GM23248 (cell line): ENCODE data around the gene PRICKLE3. TPM values are rescaled to one million over a fixed set of nuclear protein-coding genes. Genes with fewer than 3 reads are reported as not detected.
"Not testable (repeated sequence)": the region's sequence is repeated elsewhere in the genome, so short reads cannot be mapped to it uniquely, and the experiment has no call there.

ENCODE experiments used
- DNase-seq: peaks from one replicate; pipeline ENCODE4 v3.0.0-alpha.2; 2015
- H2AFZ ChIP-seq: fragments of 200-600 bp; sonication (generic); 2 replicates; pipeline ENCODE4 v1.6.1; 2016; ENCODE audit warnings: antibody characterized with exemption
- H3F3A ChIP-seq: fragments of 200-600 bp; sonication (generic); 2 replicates; pipeline ENCODE4 v1.6.1; 2016; ENCODE audit warnings: mild to moderate bottlenecking, antibody characterized with exemption, mixed run types; ENCODE audit not compliant: insufficient read depth
- H3K27ac ChIP-seq: fragments of 200-600 bp; sonication (generic); 2 replicates; pipeline ENCODE4 v1.5.1; 2016; ENCODE audit warnings: mild to moderate bottlenecking
- H3K27me3 ChIP-seq: fragments of 200-600 bp; sonication (generic); replicated peaks from 2 replicates; pipeline ENCODE4 v1.6.1; 2016; ENCODE audit warnings: mild to moderate bottlenecking; ENCODE audit not compliant: insufficient read depth
- H3K36me3 ChIP-seq: fragments of 200-600 bp; sonication (generic); 2 replicates; pipeline ENCODE4 v1.6.1; 2016; ENCODE audit warnings: low read depth, mild to moderate bottlenecking
- H3K4me1 ChIP-seq: fragments of 200-600 bp; sonication (generic); 2 replicates; pipeline ENCODE4 v1.6.1; 2016; ENCODE audit warnings: mild to moderate bottlenecking; ENCODE audit not compliant: insufficient read depth
- H3K4me2 ChIP-seq: fragments of 200-600 bp; sonication (generic); one replicate; pipeline ENCODE4 v1.6.1; 2016; ENCODE audit warnings: mild to moderate bottlenecking; ENCODE audit not compliant: unreplicated experiment
- H3K4me3 ChIP-seq: fragments of 200-600 bp; sonication (generic); 2 replicates; pipeline ENCODE4 v1.5.1; 2016; ENCODE audit warnings: mild to moderate bottlenecking
- H3K79me2 ChIP-seq: fragments of 200-600 bp; sonication (generic); 2 replicates; pipeline ENCODE4 v1.6.1; 2016; ENCODE audit warnings: mild to moderate bottlenecking; ENCODE audit not compliant: insufficient read depth
- H3K9ac ChIP-seq: fragments of 200-600 bp; sonication (generic); 2 replicates; pipeline ENCODE4 v1.6.1; 2016; ENCODE audit warnings: mild to moderate bottlenecking
- H3K9me2 ChIP-seq: fragments of 200-600 bp; sonication (generic); 2 replicates; pipeline ENCODE4 v1.6.1; 2016; ENCODE audit warnings: mixed run types, mild to moderate bottlenecking, moderate library complexity; ENCODE audit not compliant: insufficient read depth
- H3K9me3 ChIP-seq: fragments of 200-600 bp; sonication (generic); one replicate; pipeline ENCODE4 v1.6.1; 2017; ENCODE audit warnings: low read depth
- H4K20me1 ChIP-seq: fragments of 200-600 bp; sonication (generic); 2 replicates; pipeline ENCODE4 v1.6.0; 2016; ENCODE audit not compliant: insufficient read depth
- EZH2 ChIP-seq: fragments of 200-600 bp; sonication (generic); IDR thresholded peaks from 2 replicates; pipeline ENCODE4 v1.6.1; 2018; ENCODE audit warnings: antibody characterized with exemption, mild to moderate bottlenecking; ENCODE audit not compliant: insufficient read depth, poor library complexity, severe bottlenecking
- EZH2phosphoT487 ChIP-seq: fragments of 200-600 bp; sonication (generic); IDR thresholded peaks from 2 replicates; pipeline ENCODE4 v1.6.1; 2018; ENCODE audit warnings: antibody characterized with exemption, moderate library complexity, mild to moderate bottlenecking, low read depth; ENCODE audit not compliant: insufficient read depth
- WGBS, 2 experiments: methylation state at CpG; one replicate each; pipeline ENCODE4 v1.1.6; 2015 to 2017; ENCODE audit warnings: low lambda C conversion rate in 2 of 2, low coverage in 1 of 2; ENCODE audit errors: missing lambda C conversion rate in 2 of 2; 5-methylcytosine and 5-hydroxymethylcytosine counted together
- in situ Hi-C: fragments of 300-500 bp; cut with MboI; formaldehyde crosslinking; loops from 2 replicates; pipeline ENCODE4 v1.15.0; 2020
- polyA plus RNA-seq: library from polyadenylated mRNA; unstranded; fragments of >200 nt; fragmentation: Nextera tagmentation; extraction: Ambion mirVana; gene quantifications from 2 replicates; pipeline ENCODE4 v1.2.1, GENCODE V29; 2016
- small RNA-seq: library from RNA; depleted of rRNA; stranded (forward); fragments of <200 nt; gene quantifications from one replicate; pipeline ENCODE3, GENCODE V24; 2014; ENCODE audit warnings: low read depth, low replicate concordance
- total RNA-seq: library from RNA; depleted of rRNA; stranded (reverse); fragments of >200 nt; shearing (Covaris generic); gene quantifications from 2 replicates; pipeline ENCODE4 v1.2.3, GENCODE V29; 2014; rRNA removed

PRICKLE3 gene
- total and polyA plus RNA-seq, 2 experiments from 2014 or later = 5.1 to 10.8 TPM

DNA sequence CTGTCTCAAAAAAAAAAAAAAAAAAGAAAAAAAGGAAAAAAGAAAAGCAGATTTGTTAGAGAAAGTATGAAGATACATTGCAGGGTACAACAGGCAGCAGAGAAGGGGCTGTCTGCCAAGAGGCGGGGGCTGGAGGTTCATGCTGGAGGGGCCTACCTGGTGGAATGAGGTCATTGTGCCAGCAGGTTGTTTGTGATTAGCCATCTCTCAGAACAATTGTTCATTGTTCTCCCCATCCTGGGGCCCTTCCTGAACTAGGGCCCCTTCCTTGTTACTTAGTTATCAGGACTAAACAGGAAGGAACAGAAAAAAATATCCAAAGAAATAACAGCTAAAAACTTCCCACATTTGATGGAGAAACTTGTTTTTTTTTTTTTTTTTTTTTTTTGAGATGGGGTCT lies 48.7 kb downstream of the PRICKLE3 start:
- no peaks in the 10 kb centered on the region for H3K9me3 ChIP-seq
- no peaks in the 10 kb centered on the region for H3F3A ChIP-seq
- no peak overlapping the region for H3K27ac ChIP-seq
- H3K36me3 ChIP-seq = no peaks in the 10 kb centered on the region
- in situ Hi-C loops = no loop called here
- TF ChIP-seq EZH2phosphoT487 (no peak), EZH2 (no peak)
- H3K4me3 ChIP-seq = no peak overlapping the region
- H4K20me1 ChIP-seq = no peaks in the 10 kb centered on the region
- H2AFZ ChIP-seq = no peak overlapping the region
- DNase-seq = no peak
- H3K9me2 ChIP-seq = no peaks in the 10 kb centered on the region
- no peaks in the 10 kb centered on the region for H3K4me1 ChIP-seq
- no peaks in the 10 kb centered on the region for H3K27me3 ChIP-seq
- WGBS, 2 experiments = 100% methylated on average over 1 of the region's 1 CpG; no CpG with 5 or more reads in 1 of the 2 experiments
- no peak overlapping the region for H3K4me2 ChIP-seq
- no peaks in the 10 kb centered on the region for H3K79me2 ChIP-seq
- H3K9ac ChIP-seq = no peak overlapping the region

DNA sequence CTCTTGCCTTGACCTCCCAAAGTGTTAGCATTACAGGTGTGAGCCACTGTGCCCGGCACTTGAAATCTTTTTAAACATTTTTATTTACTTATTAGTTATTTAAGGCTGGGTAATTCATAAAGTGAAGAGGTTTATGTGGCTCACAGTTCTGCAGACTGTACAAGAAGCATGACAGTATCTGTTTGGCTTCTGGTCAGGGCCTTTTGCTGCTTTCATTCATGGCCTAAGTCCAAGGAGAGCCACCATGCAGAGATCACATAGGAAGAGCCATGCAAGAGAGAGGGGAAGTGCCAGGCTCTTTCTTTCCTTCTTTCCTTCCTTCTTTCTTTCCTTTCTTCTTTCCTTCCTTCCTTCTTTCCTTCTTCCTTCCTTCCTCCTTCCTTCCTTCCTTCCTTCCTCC lies 52.4 kb downstream of the PRICKLE3 start:
- TF ChIP-seq EZH2phosphoT487 = no peak
- no peak for TF ChIP-seq EZH2
- no peaks in the 10 kb centered on the region for H3K36me3 ChIP-seq
- no peak overlapping the region for H3K27ac ChIP-seq
- no peaks in the 10 kb centered on the region for H4K20me1 ChIP-seq
- H3K79me2 ChIP-seq = no peaks in the 10 kb centered on the region
- DNase-seq = no peak
- no peaks in the 10 kb centered on the region for H3K9me2 ChIP-seq
- 81 to 92% methylated on average over 1 of the region's 1 CpG for WGBS, 2 experiments
- no peaks in the 10 kb centered on the region for H3K9me3 ChIP-seq
- no peaks in the 10 kb centered on the region for H3F3A ChIP-seq
- H2AFZ ChIP-seq = no peak overlapping the region
- no peak overlapping the region for H3K4me2 ChIP-seq
- in situ Hi-C loops = no loop called here
- H3K4me1 ChIP-seq = no peaks in the 10 kb centered on the region
- H3K27me3 ChIP-seq = no peaks in the 10 kb centered on the region
- no peak overlapping the region for H3K4me3 ChIP-seq
- H3K9ac ChIP-seq = no peak overlapping the region

DNA sequence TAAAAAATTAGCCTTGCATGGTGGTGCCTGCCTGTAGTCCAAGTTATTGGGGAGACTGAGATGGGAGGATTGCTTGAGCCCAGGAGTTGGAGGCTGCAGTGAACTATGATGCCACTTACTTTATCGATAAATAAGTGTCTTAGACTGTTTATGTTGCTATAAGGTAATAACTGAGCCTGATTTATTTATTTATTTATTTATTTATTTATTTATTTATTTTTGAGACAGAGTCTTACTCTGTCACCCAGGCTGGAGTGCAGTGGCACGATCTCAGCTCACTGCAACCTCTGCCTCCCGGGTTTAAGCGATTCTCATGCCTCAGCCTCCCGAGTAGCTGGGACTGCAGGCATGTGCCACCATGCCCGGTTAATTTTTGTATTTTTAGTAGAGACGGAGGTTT lies 53.9 kb downstream of the PRICKLE3 start:
- H4K20me1 ChIP-seq, DNase-seq, H3K4me3 ChIP-seq, H3K9me3 ChIP-seq, H3F3A ChIP-seq, H3K27ac ChIP-seq, H3K27me3 ChIP-seq, H3K79me2 ChIP-seq, H3K4me1 ChIP-seq, H3K36me3 ChIP-seq, H2AFZ ChIP-seq, H3K9ac ChIP-seq, H3K4me2 ChIP-seq, in situ Hi-C loops, H3K9me2 ChIP-seq: not testable (repeated sequence)
- 92 to 93% methylated on average over 1 to 7 of the region's 7 CpGs for WGBS, 2 experiments

GRCh38 chrX:49129427-49129826 lies 56.7 kb downstream of the PRICKLE3 start:
- H3K4me2 ChIP-seq = no peak overlapping the region
- WGBS, 2 experiments = 75% methylated on average over 4 of the region's 4 CpGs
- no peaks in the 10 kb centered on the region for H3K79me2 ChIP-seq
- H3K36me3 ChIP-seq = no peaks in the 10 kb centered on the region
- H3F3A ChIP-seq = no peaks in the 10 kb centered on the region
- H2AFZ ChIP-seq = no peak overlapping the region
- H3K27me3 ChIP-seq = no peaks in the 10 kb centered on the region
- H3K9me2 ChIP-seq = no peaks in the 10 kb centered on the region
- H3K27ac ChIP-seq = no peak overlapping the region
- no peak overlapping the region for H3K9ac ChIP-seq
- no peaks in the 10 kb centered on the region for H3K4me1 ChIP-seq
- no peaks in the 10 kb centered on the region for H3K9me3 ChIP-seq
- DNase-seq = no peak
- TF ChIP-seq EZH2phosphoT487 (no peak), EZH2 (no peak)
- in situ Hi-C loops = no loop called here
- H3K4me3 ChIP-seq = no peak overlapping the region
- no peaks in the 10 kb centered on the region for H4K20me1 ChIP-seq

DNA sequence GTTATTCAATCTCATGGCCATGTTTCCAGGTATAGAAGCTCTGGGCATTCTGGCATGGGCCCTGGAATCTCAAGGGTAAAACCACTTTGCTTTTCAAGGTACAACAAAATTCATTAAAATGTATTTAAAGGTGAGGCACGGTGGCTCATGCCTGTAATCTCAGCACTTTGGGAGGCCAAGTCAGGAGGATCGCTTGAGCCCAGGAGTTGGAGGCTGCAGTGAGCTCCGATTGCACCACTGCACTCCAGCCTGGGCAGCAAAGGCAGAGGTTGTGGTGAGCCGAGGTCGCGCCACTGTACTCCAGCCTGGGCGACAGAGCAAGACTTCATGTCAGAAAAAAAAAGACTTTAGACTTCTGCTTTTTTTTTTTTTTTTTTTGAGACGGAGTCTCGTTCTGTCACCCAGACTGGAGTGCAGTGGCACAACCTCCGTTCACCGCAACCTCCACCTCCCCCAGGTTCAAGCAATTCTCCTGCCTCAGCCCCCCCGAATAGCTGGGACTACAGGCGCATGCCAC lies 58.4 kb downstream of the PRICKLE3 start:
- 61 to 68% methylated on average over 11 to 13 of the region's 13 CpGs for WGBS, 2 experiments
- in situ Hi-C loops, H3F3A ChIP-seq, H3K9ac ChIP-seq, H3K9me2 ChIP-seq, H3K4me3 ChIP-seq, H4K20me1 ChIP-seq, H3K4me1 ChIP-seq, H3K9me3 ChIP-seq, DNase-seq, H3K79me2 ChIP-seq, H3K36me3 ChIP-seq, H2AFZ ChIP-seq, H3K4me2 ChIP-seq, H3K27me3 ChIP-seq, H3K27ac ChIP-seq: not testable (repeated sequence)

Small RNA genes within 50 kb of the gene (small RNA-seq; reads per million reads assigned to genes)
- not detected for gene RN7SL262P

Other genes with a start within 250 kb of the PRICKLE3 start
- 43.4 and 44.9 TPM in 2 replicates for gene OTUD5, start 228.8 kb downstream of the PRICKLE3 start, total RNA-seq
- 27.0 and 30.9 TPM in 2 replicates for gene OTUD5, start 228.8 kb downstream of the PRICKLE3 start, polyA plus RNA-seq
- 0.65 and 1.5 TPM in 2 replicates for gene KCND1, start 214.5 kb downstream of the PRICKLE3 start, total RNA-seq
- 0.69 and 0.71 TPM in 2 replicates for gene KCND1, start 214.5 kb downstream of the PRICKLE3 start, polyA plus RNA-seq
- 16.5 and 31.6 TPM in 2 replicates for gene GRIPAP1, start 184.1 kb downstream of the PRICKLE3 start, total RNA-seq
- gene GRIPAP1, start 184.1 kb downstream of the PRICKLE3 start, polyA plus RNA-seq = 16.5 and 21.8 TPM in 2 replicates
- 72.5 and 85.6 TPM in 2 replicates for gene TFE3, start 143.0 kb downstream of the PRICKLE3 start, total RNA-seq
- gene TFE3, start 143.0 kb downstream of the PRICKLE3 start, polyA plus RNA-seq = 53.0 and 57.3 TPM in 2 replicates
- gene CCDC120, start 127.4 kb downstream of the PRICKLE3 start, total RNA-seq = 0.22 TPM in 1 of 2 replicates, not detected in the other
- 0.94 and 1.3 TPM in 2 replicates for gene CCDC120, start 127.4 kb downstream of the PRICKLE3 start, polyA plus RNA-seq
- 17.5 and 24.6 TPM in 2 replicates for gene PRAF2, start 112.4 kb downstream of the PRICKLE3 start, total RNA-seq
- gene PRAF2, start 112.4 kb downstream of the PRICKLE3 start, polyA plus RNA-seq = 141 and 143 TPM in 2 replicates
- 78.5 and 91.9 TPM in 2 replicates for gene WDR45, start 106.5 kb downstream of the PRICKLE3 start, total RNA-seq
- 101 and 103 TPM in 2 replicates for gene WDR45, start 106.5 kb downstream of the PRICKLE3 start, polyA plus RNA-seq
- 19.7 and 22.4 TPM in 2 replicates for gene GPKOW, start 62.6 kb downstream of the PRICKLE3 start, total RNA-seq
- 20.9 and 23.8 TPM in 2 replicates for gene GPKOW, start 62.6 kb downstream of the PRICKLE3 start, polyA plus RNA-seq
- 1.3 and 8.0 TPM in 2 replicates for gene MAGIX, start 23.6 kb downstream of the PRICKLE3 start, total RNA-seq
- 1.1 and 1.5 TPM in 2 replicates for gene MAGIX, start 23.6 kb downstream of the PRICKLE3 start, polyA plus RNA-seq
- 62.3 and 62.5 TPM in 2 replicates for gene PLP2, start 14.5 kb downstream of the PRICKLE3 start, total RNA-seq
- gene PLP2, start 14.5 kb downstream of the PRICKLE3 start, polyA plus RNA-seq = 204 and 209 TPM in 2 replicates
- gene SYP, start 13.8 kb upstream of the PRICKLE3 start, total RNA-seq = 0.54 TPM in 1 of 2 replicates, not detected in the other
- gene SYP, start 13.8 kb upstream of the PRICKLE3 start, polyA plus RNA-seq = 0.23 TPM in 1 of 2 replicates, not detected in the other
- gene CACNA1F, start 47.0 kb upstream of the PRICKLE3 start, total RNA-seq = not detected in 2 replicates
- not detected in 2 replicates for gene CACNA1F, start 47.0 kb upstream of the PRICKLE3 start, polyA plus RNA-seq
- gene CCDC22, start 49.1 kb upstream of the PRICKLE3 start, total RNA-seq = 8.6 and 10.7 TPM in 2 replicates
- gene CCDC22, start 49.1 kb upstream of the PRICKLE3 start, polyA plus RNA-seq = 11.8 and 12.7 TPM in 2 replicates
- not detected in 2 replicates for gene FOXP3, start 78.3 kb upstream of the PRICKLE3 start, total RNA-seq
- 0.08 and 0.20 TPM in 2 replicates for gene FOXP3, start 78.3 kb upstream of the PRICKLE3 start, polyA plus RNA-seq
- gene PPP1R3F, start 83.4 kb upstream of the PRICKLE3 start, total RNA-seq = 6.2 and 10.6 TPM in 2 replicates
- 4.4 and 5.7 TPM in 2 replicates for gene PPP1R3F, start 83.4 kb upstream of the PRICKLE3 start, polyA plus RNA-seq
- not detected in 2 replicates for gene GAGE10, start 117.3 kb upstream of the PRICKLE3 start, total RNA-seq
- gene GAGE10, start 117.3 kb upstream of the PRICKLE3 start, polyA plus RNA-seq = not detected in 2 replicates
- gene GAGE12J, start 135.7 kb upstream of the PRICKLE3 start, total RNA-seq = not detected in 2 replicates
- not detected in 2 replicates for gene GAGE12J, start 135.7 kb upstream of the PRICKLE3 start, polyA plus RNA-seq
- gene GAGE13, start 145.2 kb upstream of the PRICKLE3 start, total RNA-seq = not detected in 2 replicates
- gene GAGE13, start 145.2 kb upstream of the PRICKLE3 start, polyA plus RNA-seq = not detected in 2 replicates